BE2C (cell line): ENCODE data around the gene SPHK1.

Source experiments
- DNase-seq: peaks from one replicate; pipeline ENCODE4 v3.0.0-alpha.2; 2020
- H3K27me3 ChIP-seq: fragments of 250-450 bp; sonication (Bioruptor Pico); 2 replicates; pipeline ENCODE4 v1.5.1; 2020; ENCODE audit warnings: mild to moderate bottlenecking
- H3K36me3 ChIP-seq: fragments of 250-450 bp; sonication (Bioruptor Pico); 2 replicates; pipeline ENCODE4 v1.5.1; 2020; ENCODE audit warnings: mild to moderate bottlenecking
- H3K4me1 ChIP-seq: fragments of 250-450 bp; sonication (Bioruptor Pico); 2 replicates; pipeline ENCODE4 v1.5.1; 2020
- H3K4me3 ChIP-seq: 2 replicates; pipeline ENCODE4 v1.5.1; 2011; ENCODE audit warnings: low read depth, low read length
- H3K9me3 ChIP-seq: fragments of 250-450 bp; sonication (Bioruptor Pico); 2 replicates; pipeline ENCODE4 v1.5.1; 2020
- TF ChIP-seq, protein P1 (sequence below): IDR thresholded peaks from 2 replicates; pipeline ENCODE4 v1.5.1; 2012; ENCODE audit warnings: mild to moderate bottlenecking, low read depth, low read length

The SPHK1 gene

DNA sequence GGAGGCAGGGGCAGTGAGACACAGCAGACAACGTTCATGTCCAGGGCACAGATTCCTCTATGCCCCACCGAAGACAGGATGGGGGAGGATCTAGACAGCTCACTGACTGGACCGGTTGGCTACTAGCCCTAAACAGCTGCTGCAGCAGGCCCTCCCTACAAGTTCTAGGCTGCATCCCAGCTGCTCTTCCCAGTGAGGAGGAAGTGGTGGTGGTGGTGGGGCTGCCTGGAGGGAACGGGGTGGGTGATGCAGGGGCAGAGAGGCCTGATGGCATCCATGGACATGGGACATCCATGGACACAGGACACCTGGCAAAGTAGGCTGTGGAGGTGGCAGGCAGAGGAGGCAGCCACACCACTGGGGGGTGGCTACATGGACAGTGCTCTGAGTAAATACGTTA is 18.3 kb downstream of the SPHK1 start:
- H3K4me3 ChIP-seq, result no peak overlapping the region
- TF ChIP-seq, protein P1, sequence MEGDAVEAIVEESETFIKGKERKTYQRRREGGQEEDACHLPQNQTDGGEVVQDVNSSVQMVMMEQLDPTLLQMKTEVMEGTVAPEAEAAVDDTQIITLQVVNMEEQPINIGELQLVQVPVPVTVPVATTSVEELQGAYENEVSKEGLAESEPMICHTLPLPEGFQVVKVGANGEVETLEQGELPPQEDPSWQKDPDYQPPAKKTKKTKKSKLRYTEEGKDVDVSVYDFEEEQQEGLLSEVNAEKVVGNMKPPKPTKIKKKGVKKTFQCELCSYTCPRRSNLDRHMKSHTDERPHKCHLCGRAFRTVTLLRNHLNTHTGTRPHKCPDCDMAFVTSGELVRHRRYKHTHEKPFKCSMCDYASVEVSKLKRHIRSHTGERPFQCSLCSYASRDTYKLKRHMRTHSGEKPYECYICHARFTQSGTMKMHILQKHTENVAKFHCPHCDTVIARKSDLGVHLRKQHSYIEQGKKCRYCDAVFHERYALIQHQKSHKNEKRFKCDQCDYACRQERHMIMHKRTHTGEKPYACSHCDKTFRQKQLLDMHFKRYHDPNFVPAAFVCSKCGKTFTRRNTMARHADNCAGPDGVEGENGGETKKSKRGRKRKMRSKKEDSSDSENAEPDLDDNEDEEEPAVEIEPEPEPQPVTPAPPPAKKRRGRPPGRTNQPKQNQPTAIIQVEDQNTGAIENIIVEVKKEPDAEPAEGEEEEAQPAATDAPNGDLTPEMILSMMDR, result no peak
- H3K9me3 ChIP-seq, result no peaks in the 10 kb centered on the region
- H3K36me3 ChIP-seq, result peaks cover 77% of the 10 kb centered on the region
- no peak for DNase-seq
- no peaks in the 10 kb centered on the region for H3K27me3 ChIP-seq
- H3K4me1 ChIP-seq, result peaks cover 21% of the 10 kb centered on the region

DNA sequence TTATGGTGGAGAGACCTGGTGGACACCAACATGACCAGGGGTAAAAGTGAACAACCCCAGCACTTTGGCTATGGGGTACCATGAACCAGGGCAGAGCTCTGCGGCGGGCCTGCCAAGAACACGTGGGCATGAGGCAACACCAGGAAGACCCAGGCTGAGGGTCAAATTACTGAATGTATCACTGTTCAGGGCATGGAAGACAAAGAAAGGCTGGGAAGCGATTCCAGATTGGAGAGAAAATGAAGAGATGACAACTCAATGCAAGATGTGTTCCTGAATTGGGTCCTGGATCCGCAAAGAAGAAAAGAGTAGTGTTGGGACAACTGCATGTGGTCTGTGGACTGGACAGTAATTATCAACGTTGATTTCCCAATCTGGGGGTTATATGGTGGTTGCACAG is 19.8 kb downstream of the SPHK1 start:
- peaks cover 62% of the 10 kb centered on the region for H3K36me3 ChIP-seq
- no peak overlapping the region for H3K4me3 ChIP-seq
- H3K27me3 ChIP-seq, result no peaks in the 10 kb centered on the region
- no peak for DNase-seq
- no peaks in the 10 kb centered on the region for H3K9me3 ChIP-seq
- TF ChIP-seq, protein P1, result no peak
- peaks cover 23% of the 10 kb centered on the region for H3K4me1 ChIP-seq

DNA sequence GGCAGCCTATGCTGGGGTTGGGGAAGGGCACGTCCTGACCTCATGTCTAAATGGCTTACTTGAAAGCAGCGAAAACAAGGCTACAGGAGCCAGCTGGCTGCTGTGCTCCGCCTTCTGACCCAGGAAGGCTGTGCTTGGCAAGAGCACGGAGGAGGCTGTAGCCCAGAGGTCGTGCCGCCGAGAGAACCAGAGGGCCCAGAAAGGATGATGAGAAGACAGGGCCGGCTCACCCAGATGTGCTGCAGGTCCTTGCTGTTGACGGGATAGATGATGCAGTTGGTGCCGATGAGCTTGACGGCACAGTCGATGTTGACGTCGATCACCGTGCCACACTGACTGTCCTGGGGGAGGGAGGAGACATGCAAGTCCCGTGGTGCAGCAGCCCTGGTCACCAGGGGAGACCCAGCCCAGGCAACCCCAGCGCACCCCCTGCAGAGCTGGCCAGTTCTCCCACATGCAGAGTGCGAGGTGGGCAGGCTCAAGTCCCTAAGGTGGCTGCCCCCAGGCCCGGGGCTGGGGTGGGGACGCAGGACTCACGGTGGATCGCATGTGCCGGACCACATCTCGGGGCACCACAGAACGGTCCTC is 20.7 kb downstream of the SPHK1 start:
- Histone ChIP-seq H3K27me3 (no peaks in the 10 kb centered on the region), H3K36me3 (peaks cover 54% of the 10 kb centered on the region), H3K4me3 (no peak overlapping the region), H3K9me3 (no peaks in the 10 kb centered on the region), H3K4me1 (peaks cover 23% of the 10 kb centered on the region)
- DNase-seq, result no peak
- TF ChIP-seq, protein P1, result no peak

DNA sequence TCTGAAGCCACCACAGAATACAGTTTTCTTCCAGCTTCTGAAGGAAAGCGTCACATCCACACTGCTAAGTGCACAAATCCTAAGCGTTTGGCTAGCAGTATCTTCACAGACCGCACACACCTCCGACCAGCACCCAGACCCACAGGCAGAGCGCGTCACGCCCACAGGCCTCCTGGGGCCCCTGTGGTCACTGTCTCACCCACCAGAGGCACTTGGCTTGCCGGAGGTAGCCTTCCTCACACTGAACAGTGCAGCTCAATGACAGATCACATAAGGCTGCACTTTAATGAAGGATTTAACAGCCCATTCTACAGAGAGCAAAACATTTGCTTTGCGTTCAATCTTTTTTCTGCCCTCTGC is 21.2 kb downstream of the SPHK1 start:
- TF ChIP-seq, protein P1, result no peak
- Histone ChIP-seq H3K36me3 (peaks cover 49% of the 10 kb centered on the region), H3K27me3 (no peaks in the 10 kb centered on the region)

DNA sequence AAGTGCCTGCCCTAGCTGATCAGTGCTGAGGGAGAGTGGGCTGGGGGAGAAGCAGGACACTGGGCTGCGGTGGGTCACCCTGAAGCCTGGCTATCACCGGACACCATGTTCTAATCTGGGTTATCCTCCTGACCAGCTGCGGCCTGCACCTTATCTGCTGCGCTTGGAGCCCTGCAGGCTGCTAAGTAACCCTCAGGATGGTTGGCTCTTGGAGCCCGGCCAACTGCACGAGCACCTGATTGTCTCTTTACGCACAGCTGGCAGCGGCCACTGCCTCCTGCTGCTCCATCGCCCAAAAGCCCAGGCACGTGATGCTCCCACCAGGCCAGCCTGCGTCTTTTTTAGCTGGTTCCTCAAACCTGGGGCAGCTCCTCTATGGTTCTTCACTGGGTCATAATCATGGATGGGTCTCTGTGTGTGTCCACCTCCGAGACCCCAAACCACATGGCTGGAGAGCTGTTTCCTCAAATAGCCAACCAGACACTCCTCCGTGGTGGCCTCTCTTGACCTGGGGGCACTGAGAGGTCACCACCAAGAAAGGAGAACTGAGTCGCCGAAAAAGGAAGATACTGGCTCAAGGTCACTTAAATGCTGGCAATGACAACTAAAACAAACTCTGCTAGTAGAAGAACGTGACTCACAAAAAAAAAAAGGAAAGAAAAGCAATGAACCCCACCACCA is 21.7 kb downstream of the SPHK1 start:
- Histone ChIP-seq H3K36me3 (peaks cover 43% of the 10 kb centered on the region), H3K4me3 (no peak overlapping the region), H3K9me3 (no peaks in the 10 kb centered on the region), H3K27me3 (no peaks in the 10 kb centered on the region), H3K4me1 (peaks cover 23% of the 10 kb centered on the region)
- peak; percentile 93 for DNase-seq
- TF ChIP-seq, protein P1, result no peak; the same call in 1 of the 2 replicates

More for the DNA sequence above, 21.2 kb downstream of the SPHK1 start:
- Histone ChIP-seq H3K9me3 (no peaks in the 10 kb centered on the region), H3K4me1 (peaks cover 23% of the 10 kb centered on the region), H3K4me3 (no peak overlapping the region)
- no peak for DNase-seq

DNA sequence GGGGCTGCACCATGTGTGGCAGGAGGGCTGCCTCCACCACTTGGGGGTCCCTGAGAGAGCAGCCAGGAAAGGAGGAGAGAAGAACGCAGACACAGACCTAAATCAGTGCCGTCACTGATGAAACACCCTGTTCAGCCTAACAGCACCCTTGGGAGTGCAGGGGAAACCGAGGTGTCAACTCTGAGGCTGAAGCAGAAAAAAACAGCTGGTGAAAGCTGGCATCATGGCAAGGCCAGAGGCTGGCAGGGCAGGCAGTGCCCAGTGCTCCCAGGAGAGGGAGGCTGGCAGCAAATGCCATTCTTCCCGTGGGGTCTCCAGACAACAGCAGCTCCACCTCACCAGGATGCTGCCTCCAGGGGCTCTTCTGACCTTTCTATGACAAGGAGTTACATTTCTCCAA is 23.1 kb downstream of the SPHK1 start:
- DNase-seq, result no peak
- H3K9me3 ChIP-seq, result no peaks in the 10 kb centered on the region
- peaks cover 33% of the 10 kb centered on the region for H3K36me3 ChIP-seq
- peaks cover 33% of the 10 kb centered on the region for H3K4me1 ChIP-seq
- H3K27me3 ChIP-seq, result no peaks in the 10 kb centered on the region
- TF ChIP-seq, protein P1, result no peak
- no peak overlapping the region for H3K4me3 ChIP-seq
